HEK293 (cell line): Measurements from ENCODE around the gene MACC1.

Source experiments
- CTCF ChIA-PET: fragments of 350-600 bp; formaldehyde crosslinking; extraction: SDS; loops from one replicate; lab custom pipeline; 2021; ENCODE audit warnings: antibody characterized with exemption; lab: Yijun Ruan, JAX
- POLR2A ChIA-PET: fragments of 300-600 bp; formaldehyde crosslinking; extraction: SDS; loops from one replicate; lab custom pipeline; 2020; ENCODE audit warnings: antibody characterized with exemption, inconsistent platforms; lab: Yijun Ruan, JAX
- H3K27ac ChIP-seq: fragments of 200-500 bp; sonication (Bioruptor generic); 2 replicates; pipeline ENCODE4 v1.5.1; 2014; ENCODE audit warnings: low read depth, low read length, control low read depth, inconsistent platforms; ENCODE audit errors: extremely low read depth
- H3K36me3 ChIP-seq, 2 experiments: fragments of 200-500 bp in 1 of 2; sonication (Bioruptor generic) in 1 of 2; 1 replicate in 1 of 2; 2 replicates in 1 of 2; pipeline ENCODE4 v1.5.1; 2014 to 2017; ENCODE audit warnings: inconsistent platforms in 2 of 2, low read length in 2 of 2; ENCODE audit not compliant: control insufficient read depth in 2 of 2, insufficient read depth in 1 of 2
- H3K4me1 ChIP-seq: fragments of 200-500 bp; sonication (Bioruptor generic); 2 replicates; pipeline ENCODE4 v1.5.1; 2014; ENCODE audit warnings: mild to moderate bottlenecking, low read length, inconsistent platforms; ENCODE audit not compliant: control insufficient read depth, insufficient read depth
- H3K4me3 ChIP-seq: 2 replicates; pipeline ENCODE4 v1.5.1; 2011; ENCODE audit warnings: low read depth, mild to moderate bottlenecking, control low read depth, low read length, moderate library complexity
- H3K9me3 ChIP-seq: fragments of 200-500 bp; sonication (Bioruptor generic); 2 replicates; pipeline ENCODE4 v1.5.1; 2014; ENCODE audit warnings: low read depth, low read length, inconsistent platforms; ENCODE audit not compliant: control insufficient read depth, insufficient read depth
- GLI4 ChIP-seq: fragments of 450-650 bp; formaldehyde crosslinking; IDR thresholded peaks from 2 replicates; pipeline ENCODE4 v1.5.1; 2016; ENCODE audit warnings: missing biosample characterization, missing genetic modification characterization
- HIC1 ChIP-seq: fragments of 450-650 bp; formaldehyde crosslinking; IDR thresholded peaks from 2 replicates; pipeline ENCODE4 v1.5.1; 2016; ENCODE audit warnings: missing biosample characterization, missing genetic modification characterization
- KLF7 ChIP-seq: fragments of 450-650 bp; formaldehyde crosslinking; IDR thresholded peaks from 2 replicates; pipeline ENCODE4 v1.5.1; 2016; ENCODE audit warnings: missing biosample characterization, missing genetic modification characterization, borderline replicate concordance
- MZF1 ChIP-seq: fragments of 450-650 bp; formaldehyde crosslinking; IDR thresholded peaks from 2 replicates; pipeline ENCODE4 v1.5.1; 2017; ENCODE audit warnings: missing biosample characterization, missing genetic modification characterization, borderline replicate concordance
- PRDM4 ChIP-seq: fragments of 450-650 bp; formaldehyde crosslinking; IDR thresholded peaks from 2 replicates; pipeline ENCODE4 v1.5.1; 2017; ENCODE audit warnings: missing biosample characterization, missing genetic modification characterization
- RBAK ChIP-seq: fragments of 450-650 bp; formaldehyde crosslinking; IDR thresholded peaks from 2 replicates; pipeline ENCODE4 v1.5.1; 2016; ENCODE audit warnings: missing biosample characterization, missing genetic modification characterization
- SP3 ChIP-seq: fragments of 450-650 bp; formaldehyde crosslinking; IDR thresholded peaks from 2 replicates; pipeline ENCODE4 v1.5.1; 2016; ENCODE audit warnings: missing biosample characterization, missing genetic modification characterization
- TRIM28 ChIP-seq: IDR thresholded peaks from 2 replicates; pipeline ENCODE4 v1.6.1; 2011; ENCODE audit warnings: low read length, control low read depth, borderline replicate concordance
- ZEB2 ChIP-seq: fragments of 450-650 bp; formaldehyde crosslinking; IDR thresholded peaks from 2 replicates; pipeline ENCODE4 v1.5.1; 2016; ENCODE audit warnings: missing biosample characterization, missing genetic modification characterization
- ZNF140 ChIP-seq: fragments of 450-650 bp; formaldehyde crosslinking; IDR thresholded peaks from 2 replicates; pipeline ENCODE4 v1.5.1; 2016; ENCODE audit warnings: missing biosample characterization, missing genetic modification characterization
- ZNF16 ChIP-seq: fragments of 450-650 bp; formaldehyde crosslinking; IDR thresholded peaks from 2 replicates; pipeline ENCODE4 v1.5.1; 2016; ENCODE audit warnings: low read depth, missing biosample characterization, missing genetic modification characterization
- ZNF18 ChIP-seq: fragments of 450-650 bp; formaldehyde crosslinking; IDR thresholded peaks from 2 replicates; pipeline ENCODE4 v1.5.1; 2016; ENCODE audit warnings: missing biosample characterization, missing genetic modification characterization
- ZNF202 ChIP-seq: fragments of 450-650 bp; formaldehyde crosslinking; IDR thresholded peaks from 2 replicates; pipeline ENCODE4 v1.5.1; 2016; ENCODE audit warnings: missing biosample characterization, missing genetic modification characterization, borderline replicate concordance
- ZNF398 ChIP-seq: fragments of 450-650 bp; formaldehyde crosslinking; IDR thresholded peaks from 2 replicates; pipeline ENCODE4 v1.5.1; 2017; ENCODE audit warnings: missing biosample characterization, missing genetic modification characterization
- ZNF548 ChIP-seq: fragments of 450-650 bp; formaldehyde crosslinking; IDR thresholded peaks from 2 replicates; pipeline ENCODE4 v1.5.1; 2016; ENCODE audit warnings: missing biosample characterization, missing genetic modification characterization
- ZXDB ChIP-seq: fragments of 450-650 bp; formaldehyde crosslinking; IDR thresholded peaks from 2 replicates; pipeline ENCODE4 v1.5.1; 2016; ENCODE audit warnings: missing biosample characterization, missing genetic modification characterization
- TF ChIP-seq, protein P1 (sequence below): fragments of 450-650 bp; formaldehyde crosslinking; IDR thresholded peaks from 2 replicates; pipeline ENCODE4 v1.5.1; 2017; ENCODE audit warnings: missing biosample characterization, mild to moderate bottlenecking, missing genetic modification characterization, moderate library complexity
- TF ChIP-seq, protein P2 (sequence below): fragments of 450-650 bp; formaldehyde crosslinking; IDR thresholded peaks from 2 replicates; pipeline ENCODE4 v1.5.1; 2016; ENCODE audit warnings: missing biosample characterization, missing genetic modification characterization, low read depth
- TF ChIP-seq, protein P3 (sequence below): fragments of 450-650 bp; formaldehyde crosslinking; IDR thresholded peaks from 2 replicates; pipeline ENCODE4 v1.5.1; 2016; ENCODE audit warnings: missing biosample characterization, missing genetic modification characterization

The MACC1 gene

GRCh38 chr7:20164425-20165145 lies 52.6 kb downstream of the MACC1 start:
- Histone ChIP-seq H3K9me3 (no peaks in the 10 kb centered on the region), H3K4me1 (no peaks in the 10 kb centered on the region), H3K36me3 (no peaks in the 10 kb centered on the region), H3K4me3 (no peak overlapping the region), H3K27ac (no peak overlapping the region)
- TF ChIP-seq ZNF140 (tag by site-specific recombination) (no peak), ZNF202 (tag by site-specific recombination) (no peak), RBAK (tag by site-specific recombination) (no peak), GLI4 (tag by site-specific recombination) (no peak), ZNF18 (tag by site-specific recombination) (no peak), ZNF548 (tag by site-specific recombination) (no peak), HIC1 (no peak), SP3 (tag by site-specific recombination) (no peak), MZF1 (no peak), PRDM4 (tag by site-specific recombination) (no peak), ZNF398 (tag by site-specific recombination) (no peak), ZEB2 (no peak), KLF7 (tag by site-specific recombination) (no peak), TRIM28 (no peak), ZNF16 (tag by site-specific recombination) (no peak), ZXDB (tag by site-specific recombination) (no peak)
- TF ChIP-seq, protein P1, sequence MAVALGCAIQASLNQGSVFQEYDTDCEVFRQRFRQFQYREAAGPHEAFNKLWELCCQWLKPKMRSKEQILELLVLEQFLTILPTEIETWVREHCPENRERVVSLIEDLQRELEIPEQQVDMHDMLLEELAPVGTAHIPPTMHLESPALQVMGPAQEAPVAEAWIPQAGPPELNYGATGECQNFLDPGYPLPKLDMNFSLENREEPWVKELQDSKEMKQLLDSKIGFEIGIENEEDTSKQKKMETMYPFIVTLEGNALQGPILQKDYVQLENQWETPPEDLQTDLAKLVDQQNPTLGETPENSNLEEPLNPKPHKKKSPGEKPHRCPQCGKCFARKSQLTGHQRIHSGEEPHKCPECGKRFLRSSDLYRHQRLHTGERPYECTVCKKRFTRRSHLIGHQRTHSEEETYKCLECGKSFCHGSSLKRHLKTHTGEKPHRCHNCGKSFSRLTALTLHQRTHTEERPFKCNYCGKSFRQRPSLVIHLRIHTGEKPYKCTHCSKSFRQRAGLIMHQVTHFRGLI (tag by site-specific recombination), result no peak
- TF ChIP-seq, protein P2, sequence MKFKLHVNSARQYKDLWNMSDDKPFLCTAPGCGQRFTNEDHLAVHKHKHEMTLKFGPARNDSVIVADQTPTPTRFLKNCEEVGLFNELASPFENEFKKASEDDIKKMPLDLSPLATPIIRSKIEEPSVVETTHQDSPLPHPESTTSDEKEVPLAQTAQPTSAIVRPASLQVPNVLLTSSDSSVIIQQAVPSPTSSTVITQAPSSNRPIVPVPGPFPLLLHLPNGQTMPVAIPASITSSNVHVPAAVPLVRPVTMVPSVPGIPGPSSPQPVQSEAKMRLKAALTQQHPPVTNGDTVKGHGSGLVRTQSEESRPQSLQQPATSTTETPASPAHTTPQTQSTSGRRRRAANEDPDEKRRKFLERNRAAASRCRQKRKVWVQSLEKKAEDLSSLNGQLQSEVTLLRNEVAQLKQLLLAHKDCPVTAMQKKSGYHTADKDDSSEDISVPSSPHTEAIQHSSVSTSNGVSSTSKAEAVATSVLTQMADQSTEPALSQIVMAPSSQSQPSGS (tag by site-specific recombination), result no peak
- TF ChIP-seq, protein P3, sequence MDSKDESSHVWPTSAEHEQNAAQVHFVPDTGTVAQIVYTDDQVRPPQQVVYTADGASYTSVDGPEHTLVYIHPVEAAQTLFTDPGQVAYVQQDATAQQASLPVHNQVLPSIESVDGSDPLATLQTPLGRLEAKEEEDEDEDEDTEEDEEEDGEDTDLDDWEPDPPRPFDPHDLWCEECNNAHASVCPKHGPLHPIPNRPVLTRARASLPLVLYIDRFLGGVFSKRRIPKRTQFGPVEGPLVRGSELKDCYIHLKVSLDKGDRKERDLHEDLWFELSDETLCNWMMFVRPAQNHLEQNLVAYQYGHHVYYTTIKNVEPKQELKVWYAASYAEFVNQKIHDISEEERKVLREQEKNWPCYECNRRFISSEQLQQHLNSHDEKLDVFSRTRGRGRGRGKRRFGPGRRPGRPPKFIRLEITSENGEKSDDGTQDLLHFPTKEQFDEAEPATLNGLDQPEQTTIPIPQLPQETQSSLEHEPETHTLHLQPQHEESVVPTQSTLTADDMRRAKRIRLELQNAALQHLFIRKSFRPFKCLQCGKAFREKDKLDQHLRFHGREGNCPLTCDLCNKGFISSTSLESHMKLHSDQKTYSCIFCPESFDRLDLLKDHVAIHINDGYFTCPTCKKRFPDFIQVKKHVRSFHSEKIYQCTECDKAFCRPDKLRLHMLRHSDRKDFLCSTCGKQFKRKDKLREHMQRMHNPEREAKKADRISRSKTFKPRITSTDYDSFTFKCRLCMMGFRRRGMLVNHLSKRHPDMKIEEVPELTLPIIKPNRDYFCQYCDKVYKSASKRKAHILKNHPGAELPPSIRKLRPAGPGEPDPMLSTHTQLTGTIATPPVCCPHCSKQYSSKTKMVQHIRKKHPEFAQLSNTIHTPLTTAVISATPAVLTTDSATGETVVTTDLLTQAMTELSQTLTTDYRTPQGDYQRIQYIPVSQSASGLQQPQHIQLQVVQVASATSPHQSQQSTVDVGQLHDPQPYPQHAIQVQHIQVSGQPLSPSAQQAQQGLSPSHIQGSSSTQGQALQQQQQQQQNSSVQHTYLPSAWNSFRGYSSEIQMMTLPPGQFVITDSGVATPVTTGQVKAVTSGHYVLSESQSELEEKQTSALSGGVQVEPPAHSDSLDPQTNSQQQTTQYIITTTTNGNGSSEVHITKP, result no peak
- CTCF ChIA-PET, result interaction anchor here (0.6 to 0.7 kb wide), 5 partner anchors 23 to 1387 kb away, joined by 3 to 5 read pairs (median 5); no protein-coding TSS in a partner anchor
- POLR2A ChIA-PET, result no interaction called here
